HG02840 (cell line): ENCODE measurements around the gene TRIM17.

Experiments used
- ATAC-seq: cut with Tn5 transposase; IDR thresholded peaks from one replicate; pipeline ENCODE4 v1.9.1; 2021; ENCODE audit warnings: mild to moderate bottlenecking, moderate library complexity, moderate number of reproducible peaks; ENCODE audit not compliant: unreplicated experiment, low FRiP score

The TRIM17 gene

GRCh38 chr1:228416217-228416933 is at the start of gene TRIM17:
TRIM17 (minus strand) TSS chr1:228416861; CDS start chr1:228415072, 1,789 bp downstream.
- ATAC-seq = no peak

- ATAC-seq = no peak
Observed at GRCh38 chr1:228465571-228466146, 49.0 kb upstream of the TRIM17 start.

- ATAC-seq = no peak
Observed at GRCh38 chr1:228465141-228465540, 48.5 kb upstream of the TRIM17 start.

GRCh38 chr1:228464487-228464983 is 47.9 kb upstream of the TRIM17 start:
- no peak for ATAC-seq

- no peak for ATAC-seq
Observed at GRCh38 chr1:228463559-228464455, 47.1 kb upstream of the TRIM17 start.

GRCh38 chr1:228463009-228463558 is 46.4 kb upstream of the TRIM17 start:
- ATAC-seq = no peak

- ATAC-seq = no peak
Observed at GRCh38 chr1:228462560-228462959, 45.9 kb upstream of the TRIM17 start.

GRCh38 chr1:228460821-228461220 is 44.2 kb upstream of the TRIM17 start:
- ATAC-seq = no peak

- ATAC-seq = no peak
Observed at GRCh38 chr1:228459091-228459993, 42.7 kb upstream of the TRIM17 start.

- peak; percentile 91 for ATAC-seq
Observed at GRCh38 chr1:228457396-228458176, 40.9 kb upstream of the TRIM17 start.

- ATAC-seq = peak; percentile 3
Observed at GRCh38 chr1:228457017-228457395, 40.3 kb upstream of the TRIM17 start.

- ATAC-seq = no peak
Observed at GRCh38 chr1:228456252-228457016, 39.8 kb upstream of the TRIM17 start.

GRCh38 chr1:228455715-228456114 is 39.1 kb upstream of the TRIM17 start:
- no peak for ATAC-seq

GRCh38 chr1:228454238-228454637 is 37.6 kb upstream of the TRIM17 start:
- no peak for ATAC-seq

GRCh38 chr1:228453614-228454013 is 37.0 kb upstream of the TRIM17 start:
- no peak for ATAC-seq

- ATAC-seq = no peak
Observed at GRCh38 chr1:228453022-228453560, 36.4 kb upstream of the TRIM17 start.

- ATAC-seq = no peak
Observed at GRCh38 chr1:228452194-228453021, 35.7 kb upstream of the TRIM17 start.
